T-helper 1 cell treated with Interleukin-12 subunit alpha and Interleukin-12 subunit beta and Interleukin-4 antibody, amounts not matched to agents 30 μg/mL and 1 μg/mL, for 36 hours (primary cell): ENCODE measurements around the gene MPZL2.

ENCODE experiments used
- H3K27ac Mint-ChIP-seq: one replicate; pipeline ENCODE4 v1.8.0; 2021; ENCODE audit warnings: mild to moderate bottlenecking, mixed read lengths
- H3K27me3 Mint-ChIP-seq: one replicate; pipeline ENCODE4 v1.8.0; 2021; ENCODE audit warnings: low read depth, mixed read lengths
- H3K36me3 Mint-ChIP-seq: one replicate; pipeline ENCODE4 v1.8.0; 2021; ENCODE audit warnings: low read depth, mixed read lengths
- H3K4me1 Mint-ChIP-seq: one replicate; pipeline ENCODE4 v1.8.0; 2021; ENCODE audit warnings: low read depth, mixed read lengths
- H3K4me3 Mint-ChIP-seq: one replicate; pipeline ENCODE4 v1.8.0; 2021; ENCODE audit warnings: mild to moderate bottlenecking, moderate library complexity, mixed read lengths
- H3K9me3 Mint-ChIP-seq: one replicate; pipeline ENCODE4 v1.8.0; 2021; ENCODE audit warnings: mixed read lengths

MPZL2 gene

DNA sequence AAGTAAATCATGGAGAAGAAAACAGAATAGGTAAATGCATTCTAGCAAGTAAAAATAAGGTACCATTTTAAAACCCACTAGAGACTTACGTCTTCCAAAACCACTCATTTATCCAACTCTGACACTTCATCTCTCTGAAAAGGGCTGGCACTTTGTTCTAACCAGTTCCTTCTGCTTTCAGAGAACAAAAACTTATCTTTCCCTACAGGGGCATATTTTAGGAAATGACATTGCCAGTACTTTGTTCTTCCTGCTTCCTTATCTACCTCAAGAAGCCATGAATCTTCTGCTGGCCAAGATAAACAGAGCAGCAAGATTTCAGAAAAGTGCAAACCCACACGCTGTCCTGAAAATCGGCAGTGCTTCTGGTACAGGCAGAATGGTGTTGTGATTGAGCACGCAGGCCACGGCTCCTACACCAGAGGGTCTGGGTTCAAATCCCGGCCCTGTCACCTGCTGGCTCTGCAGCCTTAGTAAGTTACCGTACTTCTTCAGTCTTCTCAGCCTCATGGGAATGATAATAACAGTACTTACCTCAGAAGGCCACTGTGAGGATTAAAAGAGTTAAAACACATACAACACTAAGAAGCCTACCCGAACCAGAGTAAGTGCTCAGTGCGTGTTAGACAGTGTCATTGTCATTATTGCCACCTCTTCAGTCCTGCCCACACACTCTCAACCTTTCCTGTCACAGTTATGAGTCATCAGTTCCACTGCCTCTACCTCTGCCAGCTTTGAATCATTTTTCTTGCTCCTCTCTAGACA is 22.9 kb downstream of the MPZL2 start:
- peak overlapping the region; percentile 56 for H3K4me3 Mint-ChIP-seq
- peaks cover 66% of the 10 kb centered on the region for H3K4me1 Mint-ChIP-seq
- no peaks in the 10 kb centered on the region for H3K27me3 Mint-ChIP-seq
- peak overlapping the region; percentile 93 for H3K27ac Mint-ChIP-seq
- H3K9me3 Mint-ChIP-seq: no peaks in the 10 kb centered on the region
- H3K36me3 Mint-ChIP-seq: peaks cover 21% of the 10 kb centered on the region

DNA sequence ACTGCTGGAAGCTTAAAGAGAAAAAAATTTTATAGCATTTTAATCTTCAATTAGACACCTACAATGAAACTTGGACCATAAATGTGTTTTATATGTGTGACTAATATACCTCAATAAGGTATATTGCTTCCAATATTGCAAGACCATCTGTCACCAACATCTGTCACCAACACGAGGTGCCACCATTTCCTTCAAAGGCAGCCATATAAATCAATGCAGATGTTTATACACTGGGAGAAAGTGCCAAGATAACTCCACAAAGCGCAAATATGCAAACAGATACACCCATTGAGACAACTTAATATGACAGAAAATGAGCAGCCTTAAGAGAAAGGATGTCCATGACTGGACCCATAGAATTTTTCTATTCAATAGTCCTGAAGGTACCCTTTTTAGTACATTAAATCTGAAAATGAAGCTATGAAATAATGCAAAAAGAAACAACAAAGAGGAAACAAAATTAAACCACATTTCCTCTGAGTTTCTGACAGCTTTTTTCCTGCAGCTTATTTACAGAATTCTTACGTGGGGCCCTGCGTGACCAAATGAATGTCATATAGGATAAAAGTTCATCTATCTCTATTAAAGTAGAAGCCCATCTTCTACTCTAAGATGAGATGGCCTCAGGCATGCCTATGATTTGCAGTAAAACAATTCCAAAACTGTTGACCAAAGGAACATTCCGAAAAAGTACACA is 24.4 kb downstream of the MPZL2 start:
- Mint-ChIP-seq H3K27ac (peak overlapping the region; percentile 93), H3K27me3 (no peaks in the 10 kb centered on the region), H3K4me3 (peak overlapping the region; percentile 54), H3K9me3 (no peaks in the 10 kb centered on the region), H3K36me3 (peaks cover 28% of the 10 kb centered on the region), H3K4me1 (peaks cover 60% of the 10 kb centered on the region)

DNA sequence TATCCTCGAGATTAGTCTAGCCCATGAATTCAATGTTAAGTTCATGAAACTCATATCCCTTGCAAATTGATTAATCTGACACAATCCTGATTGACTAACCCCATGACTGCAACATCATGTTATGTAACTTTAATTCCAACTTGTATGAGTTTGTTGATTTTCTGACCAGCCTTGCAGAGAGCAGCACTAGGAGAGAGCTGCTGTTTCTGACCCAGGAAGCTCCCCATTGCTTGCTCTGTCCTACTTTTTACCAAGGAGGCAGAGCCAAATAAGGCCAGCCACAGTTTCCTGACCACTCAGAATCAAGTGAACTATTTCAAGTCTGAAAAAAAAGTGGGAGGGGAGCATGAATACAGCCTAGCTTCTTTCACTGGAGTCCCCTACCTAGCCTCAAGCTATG is 25.2 kb downstream of the MPZL2 start:
- Mint-ChIP-seq H3K4me3 (no peak overlapping the region), H3K27ac (peak overlapping the region; percentile 65), H3K27me3 (no peaks in the 10 kb centered on the region), H3K9me3 (no peaks in the 10 kb centered on the region), H3K4me1 (peaks cover 59% of the 10 kb centered on the region), H3K36me3 (peaks cover 30% of the 10 kb centered on the region)

DNA sequence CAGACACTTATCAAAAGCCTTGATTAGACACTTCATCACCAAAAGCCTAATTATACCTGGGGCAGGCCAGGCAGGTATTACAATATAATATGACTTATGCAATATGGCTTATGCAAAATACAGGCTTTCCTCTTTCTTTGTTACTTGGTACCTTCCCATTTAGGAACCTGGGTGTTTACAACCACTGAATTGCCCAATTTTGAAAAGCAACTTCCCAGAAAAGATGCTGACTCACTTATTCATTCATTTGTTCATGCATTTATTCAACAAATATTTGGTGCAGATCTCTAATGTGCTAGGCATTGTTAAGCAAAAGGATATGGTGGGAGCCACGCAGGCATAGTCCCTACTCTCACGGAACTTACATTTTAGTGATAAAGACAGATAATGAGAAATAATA is 25.7 kb downstream of the MPZL2 start:
- H3K4me1 Mint-ChIP-seq: peaks cover 56% of the 10 kb centered on the region
- peaks cover 34% of the 10 kb centered on the region for H3K36me3 Mint-ChIP-seq
- H3K9me3 Mint-ChIP-seq: no peaks in the 10 kb centered on the region
- no peak overlapping the region for H3K4me3 Mint-ChIP-seq
- no peaks in the 10 kb centered on the region for H3K27me3 Mint-ChIP-seq
- peak overlapping the region; percentile 2 for H3K27ac Mint-ChIP-seq

DNA sequence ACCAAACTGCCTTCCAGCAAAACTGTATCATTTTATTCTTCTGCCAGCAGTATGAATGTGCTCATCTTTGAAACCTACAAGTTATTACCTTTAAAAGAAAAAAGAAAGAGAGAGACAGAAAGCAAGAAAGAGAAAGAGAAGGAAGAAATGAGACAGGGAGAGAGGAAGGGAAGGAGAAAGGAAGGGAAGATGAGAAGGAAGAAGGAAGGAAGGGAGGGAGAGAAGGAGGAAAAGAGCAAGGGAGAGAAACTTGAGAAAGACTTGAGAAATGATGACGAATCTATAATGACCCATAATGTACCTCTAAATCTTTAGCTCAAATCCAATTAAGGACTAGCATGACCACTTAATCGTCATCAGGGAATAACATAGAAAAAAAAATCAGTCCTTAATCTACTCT is 27.9 kb downstream of the MPZL2 start:
- H3K27ac Mint-ChIP-seq: peak overlapping the region; percentile 29
- H3K9me3 Mint-ChIP-seq: no peaks in the 10 kb centered on the region
- H3K4me3 Mint-ChIP-seq: no peak overlapping the region
- H3K36me3 Mint-ChIP-seq: peaks cover 44% of the 10 kb centered on the region
- peaks cover 43% of the 10 kb centered on the region for H3K4me1 Mint-ChIP-seq
- no peaks in the 10 kb centered on the region for H3K27me3 Mint-ChIP-seq

DNA sequence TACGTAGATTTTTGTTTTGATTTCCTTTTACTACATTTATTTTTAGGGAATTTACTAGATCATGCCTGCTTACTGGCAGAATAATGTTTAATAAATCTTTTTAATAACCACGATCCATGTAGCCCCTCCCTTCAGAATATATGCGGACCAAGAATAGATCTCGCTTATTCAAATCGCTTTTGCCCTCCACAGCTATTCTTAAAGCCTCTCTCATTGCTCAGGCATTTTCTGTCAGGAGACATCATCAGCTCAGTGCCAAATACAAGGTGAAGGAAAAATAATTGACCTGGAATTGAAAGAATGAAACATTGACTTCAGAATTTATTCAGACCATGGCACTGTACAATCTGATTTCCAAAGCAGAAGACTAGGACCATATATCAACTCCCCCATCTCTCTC is 29.3 kb downstream of the MPZL2 start:
- no peak overlapping the region for H3K4me3 Mint-ChIP-seq
- peaks cover 41% of the 10 kb centered on the region for H3K36me3 Mint-ChIP-seq
- H3K27ac Mint-ChIP-seq: no peak overlapping the region
- H3K27me3 Mint-ChIP-seq: no peaks in the 10 kb centered on the region
- no peaks in the 10 kb centered on the region for H3K9me3 Mint-ChIP-seq
- peaks cover 34% of the 10 kb centered on the region for H3K4me1 Mint-ChIP-seq

DNA sequence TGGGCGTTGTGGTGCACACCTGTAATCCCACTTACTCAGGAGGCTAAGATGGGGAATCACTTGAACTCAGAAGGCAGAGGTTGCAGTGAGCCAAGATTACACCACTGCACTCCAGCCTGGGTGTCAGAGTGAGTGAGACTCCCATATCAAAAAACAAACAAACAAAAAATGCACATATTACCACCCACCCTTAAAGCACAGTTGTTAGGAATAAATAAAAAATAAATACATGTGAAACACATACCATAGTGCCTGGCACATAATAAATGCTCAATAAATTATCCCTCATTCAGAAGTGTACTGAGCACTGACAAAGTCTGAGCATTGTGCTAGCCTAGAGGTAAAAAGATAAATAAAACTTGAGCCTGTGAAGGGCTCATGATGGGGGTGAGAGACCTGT is 30.2 kb downstream of the MPZL2 start:
- Mint-ChIP-seq H3K36me3 (peaks cover 43% of the 10 kb centered on the region), H3K4me1 (peaks cover 34% of the 10 kb centered on the region), H3K27ac (no peak overlapping the region), H3K27me3 (no peaks in the 10 kb centered on the region), H3K9me3 (no peaks in the 10 kb centered on the region), H3K4me3 (no peak overlapping the region)

DNA sequence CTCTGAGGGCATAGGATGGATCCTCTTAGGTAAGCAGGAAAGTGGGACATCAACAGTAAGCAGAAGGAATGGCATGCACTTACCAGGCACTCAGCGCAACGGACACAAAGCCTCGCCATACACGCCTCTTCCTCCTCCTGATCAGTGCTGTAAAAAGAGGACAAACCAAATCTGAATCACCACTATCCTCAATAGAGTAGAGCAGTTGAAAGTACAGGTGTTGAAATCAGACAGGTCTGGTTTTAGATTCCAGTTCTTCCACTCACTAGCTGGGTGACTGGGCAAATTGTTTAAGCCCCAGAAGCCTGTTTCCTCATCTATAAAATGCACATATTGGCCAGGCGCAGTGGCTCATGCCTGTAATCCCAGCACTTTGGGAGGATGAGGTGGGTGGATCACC is 30.7 kb downstream of the MPZL2 start:
- Mint-ChIP-seq H3K4me1 (peaks cover 32% of the 10 kb centered on the region), H3K9me3 (no peaks in the 10 kb centered on the region), H3K36me3 (peaks cover 43% of the 10 kb centered on the region), H3K27ac (no peak overlapping the region), H3K4me3 (no peak overlapping the region), H3K27me3 (no peaks in the 10 kb centered on the region)

DNA sequence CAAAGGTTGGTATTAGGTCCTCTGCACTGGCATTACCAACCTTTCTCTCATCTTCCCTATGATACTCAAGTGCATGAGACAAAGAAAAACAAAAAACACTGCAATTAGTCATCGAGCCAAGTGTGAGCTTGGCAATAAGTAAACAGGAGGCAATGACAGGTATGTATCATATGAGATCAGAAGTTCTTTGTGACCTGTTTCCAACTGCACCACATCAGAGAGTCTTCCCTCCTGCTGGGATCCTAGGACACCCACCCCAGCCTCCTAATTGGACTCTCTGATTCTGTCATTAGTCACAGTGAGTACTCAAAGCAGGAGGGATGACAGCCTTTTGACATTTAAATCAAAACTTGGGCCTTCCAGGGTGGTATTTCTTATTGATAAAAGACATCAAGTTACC is 31.4 kb downstream of the MPZL2 start:
- Mint-ChIP-seq H3K36me3 (peaks cover 45% of the 10 kb centered on the region), H3K27me3 (no peaks in the 10 kb centered on the region), H3K4me3 (no peak overlapping the region), H3K4me1 (peaks cover 33% of the 10 kb centered on the region), H3K9me3 (no peaks in the 10 kb centered on the region), H3K27ac (peak overlapping the region; percentile 46)

DNA sequence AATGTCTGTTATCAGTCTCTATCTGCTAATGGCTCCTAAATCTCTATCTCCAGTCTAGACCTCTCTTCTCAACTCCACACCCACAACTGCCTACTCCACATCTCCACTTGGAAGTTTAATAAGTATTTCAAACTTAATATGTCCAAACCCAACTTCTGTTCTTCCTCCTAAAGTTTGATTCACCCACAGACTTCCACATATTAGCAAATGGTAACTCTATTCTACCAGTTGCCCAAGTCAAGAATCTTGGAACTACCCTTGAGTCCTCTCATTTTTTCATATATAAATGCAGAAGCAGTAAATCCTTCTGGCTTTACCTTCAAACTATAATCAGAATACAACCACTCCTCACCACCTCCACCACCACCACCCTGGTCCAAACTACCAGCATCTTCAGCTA is 32.6 kb downstream of the MPZL2 start:
- Mint-ChIP-seq H3K27ac (no peak overlapping the region), H3K9me3 (no peaks in the 10 kb centered on the region), H3K27me3 (no peaks in the 10 kb centered on the region), H3K4me1 (peaks cover 44% of the 10 kb centered on the region), H3K4me3 (no peak overlapping the region), H3K36me3 (peaks cover 53% of the 10 kb centered on the region)

DNA sequence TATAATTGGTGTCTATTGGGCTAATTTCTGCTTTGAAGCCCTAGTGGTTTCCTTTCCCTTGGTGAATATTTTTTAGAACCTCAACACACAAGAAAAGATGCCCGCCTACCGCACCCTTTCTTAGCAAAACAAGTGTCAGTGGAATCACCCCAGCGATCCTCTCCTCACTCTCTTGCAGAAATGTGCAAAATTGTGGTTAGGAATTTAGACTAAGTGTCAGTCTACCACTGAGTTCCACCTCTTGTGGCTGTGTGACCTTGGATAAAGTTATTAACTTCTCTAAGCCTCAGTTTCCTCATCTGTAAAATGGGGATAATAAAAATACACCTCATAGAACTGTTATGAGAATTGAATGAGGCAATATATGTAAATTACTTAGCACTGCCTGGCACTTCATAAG is 34.0 kb downstream of the MPZL2 start:
- H3K9me3 Mint-ChIP-seq: no peaks in the 10 kb centered on the region
- no peak overlapping the region for H3K27ac Mint-ChIP-seq
- H3K4me1 Mint-ChIP-seq: peaks cover 52% of the 10 kb centered on the region
- H3K4me3 Mint-ChIP-seq: no peak overlapping the region
- H3K36me3 Mint-ChIP-seq: peaks cover 54% of the 10 kb centered on the region
- H3K27me3 Mint-ChIP-seq: no peaks in the 10 kb centered on the region

DNA sequence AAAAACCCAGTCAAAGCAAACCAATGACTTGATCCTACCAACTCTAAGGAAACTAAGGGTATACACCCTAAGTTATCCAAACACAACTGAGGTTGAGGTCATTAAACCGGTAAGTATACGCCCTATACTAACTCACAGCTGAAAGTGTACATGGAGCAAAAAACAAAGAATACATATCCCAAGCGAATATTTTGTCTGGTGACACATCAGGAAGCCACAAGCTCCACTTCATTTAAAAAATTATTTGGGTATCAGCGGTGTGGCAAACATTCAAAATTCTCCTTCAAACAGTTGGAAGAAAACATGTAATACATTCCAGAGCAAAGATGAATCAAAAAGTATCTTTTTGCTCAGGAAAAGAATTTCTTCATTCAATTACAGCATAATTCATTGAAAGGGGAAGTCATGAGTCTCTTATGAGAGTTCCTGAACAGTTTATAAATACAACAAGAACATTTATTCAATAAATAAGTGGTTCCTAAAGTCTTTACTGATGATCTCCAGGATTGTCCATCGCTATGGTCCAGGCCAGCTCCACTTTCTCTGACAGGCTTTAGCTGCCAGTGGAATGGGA is 34.7 kb downstream of the MPZL2 start:
- H3K36me3 Mint-ChIP-seq: peaks cover 50% of the 10 kb centered on the region
- peak overlapping the region; percentile 5 for H3K4me3 Mint-ChIP-seq
- H3K27me3 Mint-ChIP-seq: no peaks in the 10 kb centered on the region
- H3K27ac Mint-ChIP-seq: peak overlapping the region; percentile 71
- H3K9me3 Mint-ChIP-seq: no peaks in the 10 kb centered on the region
- H3K4me1 Mint-ChIP-seq: peaks cover 58% of the 10 kb centered on the region

DNA sequence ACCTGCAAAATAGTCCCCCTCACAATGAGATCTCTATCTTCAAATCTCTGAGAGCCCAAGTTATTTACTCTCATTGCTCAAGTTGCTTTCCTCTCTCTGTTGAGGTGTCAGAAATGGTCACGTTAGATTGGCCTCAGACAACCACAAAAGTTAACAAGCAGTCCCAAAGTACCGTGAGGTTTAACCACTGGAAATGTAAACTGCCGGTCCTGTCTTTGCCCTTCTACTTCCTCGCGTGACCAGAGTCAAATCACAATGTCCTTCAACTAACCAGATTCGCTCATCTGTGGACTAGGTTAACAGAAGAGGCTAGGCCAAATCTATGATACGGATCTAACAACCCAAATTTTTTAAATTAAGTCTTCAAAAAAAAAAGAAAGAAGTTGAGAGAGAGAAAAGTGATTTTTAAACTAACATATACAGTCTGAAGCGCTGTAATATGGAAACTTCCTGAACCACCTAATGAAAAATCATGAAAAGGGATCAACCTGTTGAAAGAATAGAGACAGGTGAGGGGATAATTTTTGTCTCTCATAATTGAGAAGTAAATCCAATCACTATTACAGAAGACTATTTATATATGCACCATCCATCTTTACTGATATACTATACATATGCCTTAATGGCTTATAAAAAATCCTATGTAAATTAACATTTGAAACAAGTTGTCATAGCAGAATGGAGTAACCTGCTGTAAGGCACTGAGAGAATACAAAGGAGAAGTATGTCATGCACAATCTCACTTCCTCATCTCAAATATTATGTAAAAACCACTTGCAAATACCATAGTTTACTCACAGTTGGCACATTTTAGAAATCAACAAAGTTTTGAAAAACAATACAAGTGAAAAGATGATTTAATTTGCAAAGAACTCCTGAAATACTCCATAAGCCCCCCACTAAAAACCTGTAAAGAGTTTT is 36.0 kb downstream of the MPZL2 start:
- H3K27ac Mint-ChIP-seq: peak overlapping the region; percentile 93
- H3K4me1 Mint-ChIP-seq: peaks cover 59% of the 10 kb centered on the region
- H3K36me3 Mint-ChIP-seq: peaks cover 40% of the 10 kb centered on the region
- H3K27me3 Mint-ChIP-seq: no peaks in the 10 kb centered on the region
- no peaks in the 10 kb centered on the region for H3K9me3 Mint-ChIP-seq
- H3K4me3 Mint-ChIP-seq: peak overlapping the region; percentile 70

DNA sequence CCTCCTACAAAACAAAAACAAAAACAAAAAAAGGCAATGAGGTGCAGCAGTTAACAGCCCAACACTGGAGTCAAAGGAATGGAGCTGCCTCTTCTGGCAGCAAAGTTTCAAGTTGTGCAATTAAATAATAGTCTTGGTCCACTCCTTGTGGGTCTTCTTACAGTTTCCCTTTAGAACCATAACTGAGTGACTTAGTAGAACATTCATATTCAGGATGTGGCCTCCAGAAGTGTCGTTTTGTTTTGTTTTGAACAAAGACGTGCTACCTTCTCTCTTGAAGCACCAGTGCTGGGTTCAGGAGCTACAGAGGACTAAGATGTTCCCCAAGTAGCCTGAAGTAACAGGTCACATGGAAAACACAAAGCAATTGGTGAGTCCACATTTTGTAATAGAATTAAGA is 37.3 kb downstream of the MPZL2 start:
- Mint-ChIP-seq H3K27ac (peak overlapping the region; percentile 93), H3K4me1 (peaks cover 66% of the 10 kb centered on the region), H3K9me3 (no peaks in the 10 kb centered on the region), H3K4me3 (peak overlapping the region; percentile 61), H3K36me3 (peaks cover 34% of the 10 kb centered on the region), H3K27me3 (no peaks in the 10 kb centered on the region)
